OCI-LY7 (cell line): ENCODE measurements around the gene SENP6. TPM values are rescaled to one million over a fixed set of nuclear protein-coding genes. Genes with fewer than 3 reads are reported as not detected.
A peak's percentile ranks its signal among the peaks of the same experiment; 100 is the strongest.

Experiments used
- BruUV-seq: library from RNA; stranded (reverse); fragments of 400-500 nt; replicated peaks from 2 replicates; lab custom pipeline; 2021; lab: Mats Ljungman, UMichigan
- CTCF ChIA-PET: fragments of 300-600 bp; sonication (Branson Sonifier 250); formaldehyde crosslinking; loops from one replicate; lab custom pipeline; 2022; ENCODE audit warnings: antibody characterized with exemption; ENCODE audit not compliant: unreplicated experiment; lab: Charles Lee
- POLR2A ChIA-PET: fragments of 300-600 bp; sonication (Branson Sonifier 250); formaldehyde crosslinking; loops from one replicate; lab custom pipeline; 2022; ENCODE audit warnings: antibody characterized with exemption; lab: Charles Lee
- DNase-seq: peaks from one replicate; pipeline ENCODE4 v3.0.0-alpha.2; 2015; ENCODE audit warnings: low spot score
- H2AFZ ChIP-seq: fragments of 200-600 bp; sonication (generic), shearing (Covaris generic); 2 replicates; pipeline ENCODE4 v1.6.1; 2014; ENCODE audit warnings: mild to moderate bottlenecking, antibody characterized with exemption, low read length, moderate library complexity
- H3K27ac ChIP-seq: fragments of 200-600 bp; sonication (generic); 2 replicates; pipeline ENCODE4 v1.5.1; 2014; ENCODE audit warnings: mixed run types, low read depth, mild to moderate bottlenecking, moderate library complexity, low read length, inconsistent platforms; ENCODE audit not compliant: poor library complexity, severe bottlenecking
- H3K36me3 ChIP-seq: fragments of 200-600 bp; sonication (generic); 2 replicates; pipeline ENCODE4 v1.6.1; 2014; ENCODE audit warnings: mild to moderate bottlenecking, antibody characterized with exemption, low read length, moderate library complexity, mixed read lengths; ENCODE audit not compliant: insufficient read depth
- H3K4me1 ChIP-seq: fragments of 200-600 bp; sonication (generic); 2 replicates; pipeline ENCODE4 v1.5.1; 2014; ENCODE audit warnings: mild to moderate bottlenecking, low read length; ENCODE audit not compliant: insufficient read depth, poor library complexity, severe bottlenecking
- H3K4me2 ChIP-seq: fragments of 200-600 bp; sonication (generic); 2 replicates; pipeline ENCODE4 v1.6.1; 2014; ENCODE audit warnings: mild to moderate bottlenecking, low read length
- H3K4me3 ChIP-seq: fragments of 200-600 bp; sonication (generic); 2 replicates; pipeline ENCODE4 v1.5.1; 2014; ENCODE audit warnings: mild to moderate bottlenecking, low read depth, low read length; ENCODE audit not compliant: poor library complexity, severe bottlenecking
- H3K79me2 ChIP-seq: fragments of 200-600 bp; sonication (generic); 2 replicates; pipeline ENCODE4 v1.6.1; 2016; ENCODE audit warnings: low read depth, mild to moderate bottlenecking, low read length, moderate library complexity, mixed read lengths; ENCODE audit not compliant: insufficient read depth
- H3K9me2 ChIP-seq: fragments of 200-600 bp; sonication (generic); 2 replicates; pipeline ENCODE4 v1.6.1; 2016; ENCODE audit warnings: mild to moderate bottlenecking, low read length, mixed read lengths; ENCODE audit not compliant: insufficient read depth
- H3K9me3 ChIP-seq: fragments of 200-600 bp; sonication (generic); 2 replicates; pipeline ENCODE4 v1.6.1; 2014; ENCODE audit warnings: mild to moderate bottlenecking, mixed run types, low read length, mixed read lengths
- H4K20me1 ChIP-seq: fragments of 200-600 bp; sonication (generic); 2 replicates; pipeline ENCODE4 v1.6.1; 2014; ENCODE audit warnings: mild to moderate bottlenecking, antibody characterized with exemption, low read length, moderate library complexity, mixed read lengths; ENCODE audit not compliant: insufficient read depth
- CTCF ChIP-seq: fragments of 200-600 bp; sonication (generic); conservative IDR thresholded peaks from 2 replicates; pipeline ENCODE4 v1.5.1; 2014; ENCODE audit warnings: mild to moderate bottlenecking, antibody characterized with exemption, low read length, moderate library complexity, mixed read lengths
- EZH2phosphoT487 ChIP-seq: fragments of 200-600 bp; sonication (generic); IDR thresholded peaks from 2 replicates; pipeline ENCODE4 v1.6.1; 2018; ENCODE audit warnings: low read depth, borderline replicate concordance, mild to moderate bottlenecking, mixed run types, antibody characterized with exemption, low read length, moderate library complexity, mixed read lengths
- intact Hi-C: fragments of 100-400 bp; cut with micrococcal nuclease; formaldehyde crosslinking; loops from one replicate; pipeline ENCODE4 v1.10.0; 2022; ENCODE audit not compliant: unreplicated experiment
- total RNA-seq, 2 experiments: library from RNA; depleted of rRNA in 1 of 2; stranded (reverse); fragments of >200 nt in 1 of 2; shearing (Covaris generic) in 1 of 2; gene quantifications; 2 replicates each; pipeline ENCODE4 v1.2.3, GENCODE V29; 2014 to 2022

The SENP6 gene
- total RNA-seq, 2 experiments from 2014 or later = 61.1 to 85.4 TPM

GRCh38 chr6:75748743-75749538 lies 147.3 kb downstream of the SENP6 start, which contains the start of gene MYO6:
Gene MYO6 (plus strand): TSS chr6:75749239. CDS start chr6:75817548, 68,309 bp downstream.
- no TSS peak for BruUV-seq
- CTCF ChIA-PET = no interaction called here
- peak within 1 kb of the TSS; percentile 48; the same call in 1 of the 2 replicates for H2AFZ ChIP-seq
- H3K36me3 ChIP-seq = no peaks in the 10 kb centered on the region
- H3K27ac ChIP-seq = no peak within 1 kb of the TSS
- peaks cover 20% of the 10 kb centered on the region for H3K4me1 ChIP-seq
- TF ChIP-seq EZH2phosphoT487 = no peak
- TF ChIP-seq CTCF = no peak
- H4K20me1 ChIP-seq = peaks cover 5% of the 10 kb centered on the region; the same call in 1 of the 2 replicates
- intact Hi-C loops = no loop called here
- H3K9me3 ChIP-seq = no peaks in the 10 kb centered on the region
- peak; percentile 22 for DNase-seq
- H3K79me2 ChIP-seq = no peaks in the 10 kb centered on the region
- no peaks in the 10 kb centered on the region for H3K9me2 ChIP-seq
- peak within 1 kb of the TSS; percentile 70 for H3K4me2 ChIP-seq
- H3K4me3 ChIP-seq = peak within 1 kb of the TSS; percentile 58
- POLR2A ChIA-PET = no interaction called here

GRCh38 chr6:75751443-75751842 lies 149.8 kb downstream of the SENP6 start:
- no peak overlapping the region for H3K27ac ChIP-seq
- H2AFZ ChIP-seq = no peak overlapping the region
- DNase-seq = no peak
- no peak overlapping the region for H3K4me2 ChIP-seq
- H3K9me2 ChIP-seq = no peaks in the 10 kb centered on the region
- no peaks in the 10 kb centered on the region for H3K36me3 ChIP-seq
- H3K9me3 ChIP-seq = no peaks in the 10 kb centered on the region
- peaks cover 20% of the 10 kb centered on the region for H3K4me1 ChIP-seq
- POLR2A ChIA-PET = no interaction called here
- H4K20me1 ChIP-seq = peaks cover 5% of the 10 kb centered on the region; the same call in 1 of the 2 replicates
- BruUV-seq = no TSS peak
- CTCF ChIA-PET = no interaction called here
- H3K79me2 ChIP-seq = no peaks in the 10 kb centered on the region
- H3K4me3 ChIP-seq = no peak overlapping the region
- TF ChIP-seq CTCF (no peak), EZH2phosphoT487 (no peak)
- intact Hi-C loops = no loop called here

- no peaks in the 10 kb centered on the region for H3K9me3 ChIP-seq
- no peak overlapping the region for H3K27ac ChIP-seq
- H3K9me2 ChIP-seq = no peaks in the 10 kb centered on the region
- DNase-seq = no peak
- no peaks in the 10 kb centered on the region for H3K79me2 ChIP-seq
- no peak overlapping the region for H3K4me2 ChIP-seq
- POLR2A ChIA-PET = interaction anchor here (0.7 kb wide), 1 partner anchor 53 kb away, joined by 3 read pairs; no protein-coding TSS in a partner anchor
- no peaks in the 10 kb centered on the region for H3K36me3 ChIP-seq
- peaks cover 5% of the 10 kb centered on the region; the same call in 1 of the 2 replicates for H4K20me1 ChIP-seq
- H2AFZ ChIP-seq = no peak overlapping the region
- no peak for TF ChIP-seq EZH2phosphoT487
- TF ChIP-seq CTCF = no peak
- H3K4me3 ChIP-seq = no peak overlapping the region
- CTCF ChIA-PET = no interaction called here
- H3K4me1 ChIP-seq = peaks cover 20% of the 10 kb centered on the region
- BruUV-seq = no TSS peak
- intact Hi-C loops = no loop called here
Observed at GRCh38 chr6:75752365-75752764, 150.7 kb downstream of the SENP6 start.
